Memory B cell (primary cell): Measurements from ENCODE around the gene MEIS3.
"Not testable (repeated sequence)": the region's sequence is repeated elsewhere in the genome, so short reads cannot be mapped to it uniquely, and the experiment has no call there.

Experiments used
- ATAC-seq: fragments of 150-1000 bp; cut with Tn5 transposase; 2 replicates; pipeline ENCODE4 v1.10.0; 2021; ENCODE audit warnings: low read depth, mild to moderate bottlenecking, moderate library complexity
- DNase-seq, 2 donors: peaks; one replicate each; pipeline ENCODE4 v3.0.0; 2022; ENCODE audit warnings: low spot score in 2 of 2
- H3K27ac Mint-ChIP-seq: one replicate; pipeline ENCODE4 v1.8.0; 2022; ENCODE audit warnings: mild to moderate bottlenecking, moderate library complexity, mixed read lengths
- H3K27me3 Mint-ChIP-seq: one replicate; pipeline ENCODE4 v1.8.0; 2022; ENCODE audit warnings: mixed read lengths
- H3K36me3 Mint-ChIP-seq: one replicate; pipeline ENCODE4 v1.8.0; 2022; ENCODE audit warnings: mild to moderate bottlenecking, mixed read lengths
- H3K4me1 Mint-ChIP-seq: one replicate; pipeline ENCODE4 v1.8.0; 2022; ENCODE audit warnings: mixed read lengths
- H3K4me3 Mint-ChIP-seq: one replicate; pipeline ENCODE4 v1.8.0; 2022; ENCODE audit warnings: mild to moderate bottlenecking, moderate library complexity, mixed read lengths
- H3K9me3 Mint-ChIP-seq: one replicate; pipeline ENCODE4 v1.8.0; 2022; ENCODE audit warnings: mixed read lengths

The MEIS3 gene

DNA sequence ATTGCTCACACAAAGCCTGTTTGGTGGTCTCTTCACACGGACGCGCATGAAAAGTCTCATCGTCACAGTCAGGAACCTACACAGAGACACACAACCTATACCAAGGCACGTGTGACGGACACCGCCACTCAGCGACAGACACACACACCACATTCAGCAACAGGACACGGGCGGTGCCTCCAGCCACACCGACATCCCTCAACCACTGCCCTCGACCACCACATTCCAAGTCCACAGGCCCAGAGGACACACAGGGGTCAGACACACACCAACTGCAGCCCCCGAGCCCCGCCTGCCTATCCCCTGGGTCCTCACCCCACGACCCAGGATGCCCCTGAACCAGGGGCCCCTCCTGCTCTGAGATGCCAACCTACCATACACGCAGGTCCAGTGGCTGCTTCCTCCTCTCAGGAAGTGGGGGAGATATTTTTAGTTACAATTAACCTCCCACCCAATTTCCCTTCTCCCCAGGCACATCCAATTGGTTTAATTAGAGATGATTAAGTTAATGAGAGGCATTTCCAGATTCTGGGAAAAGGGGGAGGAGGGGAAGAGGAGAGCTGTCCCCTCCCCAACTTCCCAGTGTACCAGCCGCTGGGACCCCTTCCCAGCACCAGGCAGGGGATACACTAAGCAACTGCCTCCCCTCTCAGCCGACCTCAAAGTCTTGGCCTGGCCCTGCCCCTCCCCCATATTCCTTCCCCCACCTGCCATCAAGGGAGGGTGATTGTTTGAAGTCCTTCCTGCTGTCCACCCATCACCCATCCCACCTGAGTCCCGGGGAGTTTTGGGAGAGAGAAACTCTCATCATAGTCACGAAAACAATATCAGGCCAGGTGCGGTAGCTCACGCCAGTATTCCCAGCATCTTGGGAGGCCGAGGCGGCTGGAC is 20.4 kb downstream of the MEIS3 start:
- Mint-ChIP-seq H3K9me3 (no peaks in the 10 kb centered on the region), H3K4me3 (no peak overlapping the region), H3K36me3 (no peaks in the 10 kb centered on the region), H3K27ac (no peak overlapping the region), H3K27me3 (peaks cover 34% of the 10 kb centered on the region), H3K4me1 (no peaks in the 10 kb centered on the region)
- no peak for DNase-seq
- no peak for ATAC-seq

DNA sequence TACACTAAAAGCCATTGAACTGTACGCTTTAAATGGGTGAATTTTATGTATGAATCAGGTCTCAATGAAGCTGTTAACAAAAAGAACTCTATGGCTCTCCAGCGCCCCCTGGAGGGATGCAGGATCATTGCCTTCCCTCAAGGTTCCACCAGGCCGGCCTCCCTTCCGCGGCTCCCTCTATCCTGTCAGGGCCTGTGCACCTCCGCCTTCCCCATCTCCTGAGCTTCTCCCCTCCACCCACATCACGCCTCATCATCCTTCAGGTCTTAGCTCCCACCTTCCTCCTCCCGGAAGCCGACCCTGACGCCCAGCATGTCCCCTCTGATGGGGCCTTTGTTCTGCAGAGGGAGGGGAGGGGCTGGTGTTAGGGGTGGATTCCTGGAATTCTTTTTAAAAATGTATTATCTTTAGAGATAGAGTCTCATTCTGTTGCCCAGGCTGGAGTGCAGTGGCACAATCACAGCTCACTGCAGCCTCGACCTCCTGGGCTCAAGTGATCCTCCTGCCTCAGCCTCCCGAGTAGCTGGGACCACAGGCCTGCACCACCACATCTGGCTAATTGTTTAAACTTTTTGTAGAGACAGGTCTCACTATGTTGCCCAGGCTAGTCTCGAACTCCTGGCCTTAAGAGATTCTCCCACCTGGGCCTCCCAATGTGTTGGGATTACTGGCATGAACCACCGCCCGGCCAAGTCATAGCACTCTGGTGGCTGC is 27.7 kb downstream of the MEIS3 start:
- no peaks in the 10 kb centered on the region for H3K9me3 Mint-ChIP-seq

GRCh38 chr19:47390533-47391488 is 28.5 kb downstream of the MEIS3 start:
- peak; percentile 50 for ATAC-seq
- Mint-ChIP-seq H3K27ac (no peak overlapping the region), H3K4me3 (no peak overlapping the region), H3K36me3 (no peaks in the 10 kb centered on the region), H3K4me1 (peaks cover 6% of the 10 kb centered on the region), H3K9me3 (no peaks in the 10 kb centered on the region), H3K27me3 (peaks cover 18% of the 10 kb centered on the region)
- DNase-seq: no peak

More for the DNA sequence above, 27.7 kb downstream of the MEIS3 start:
- Mint-ChIP-seq H3K27ac (no peak overlapping the region), H3K36me3 (no peaks in the 10 kb centered on the region), H3K4me3 (no peak overlapping the region), H3K4me1 (peaks cover 6% of the 10 kb centered on the region), H3K27me3 (peaks cover 21% of the 10 kb centered on the region)
- DNase-seq (peak; percentile 78 to 86), ATAC-seq (peak; percentile 91)

- peaks cover 6% of the 10 kb centered on the region for H3K4me1 Mint-ChIP-seq
- H3K27me3 Mint-ChIP-seq: peaks cover 12% of the 10 kb centered on the region
- DNase-seq (no peak), ATAC-seq (no peak)
- H3K36me3 Mint-ChIP-seq: no peaks in the 10 kb centered on the region
- H3K9me3 Mint-ChIP-seq: no peaks in the 10 kb centered on the region
- no peak overlapping the region for H3K4me3 Mint-ChIP-seq
- H3K27ac Mint-ChIP-seq: no peak overlapping the region
Observed at GRCh38 chr19:47389150-47389556, 30.2 kb downstream of the MEIS3 start.

- peaks cover 10% of the 10 kb centered on the region for H3K27me3 Mint-ChIP-seq
- H3K4me3 Mint-ChIP-seq, H3K4me1 Mint-ChIP-seq, ATAC-seq, H3K9me3 Mint-ChIP-seq, DNase-seq, H3K36me3 Mint-ChIP-seq, H3K27ac Mint-ChIP-seq: not testable (repeated sequence)
Observed at GRCh38 chr19:47388721-47389120, 30.6 kb downstream of the MEIS3 start.

DNA sequence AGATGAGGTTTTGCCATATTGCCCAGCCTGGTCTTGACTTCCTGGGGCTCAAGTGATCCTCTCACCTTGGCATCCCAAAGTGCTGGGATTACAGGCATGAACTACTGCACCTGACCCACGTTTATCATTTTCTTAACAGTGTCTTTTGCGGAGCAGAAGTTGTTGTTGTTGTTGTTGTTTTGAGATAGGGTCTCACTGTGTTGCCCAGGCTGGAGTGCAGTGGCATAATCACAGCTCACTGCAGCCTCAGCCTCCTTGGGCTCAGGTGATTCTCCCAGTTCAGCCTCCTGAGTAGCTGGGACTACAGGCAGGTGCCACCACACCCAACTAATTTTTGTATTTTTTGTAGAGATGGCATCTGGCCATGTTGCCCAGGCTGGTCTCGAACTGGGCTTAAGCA is 31.7 kb downstream of the MEIS3 start:
- not testable (repeated sequence) for H3K27ac Mint-ChIP-seq, ATAC-seq, H3K4me3 Mint-ChIP-seq, H3K36me3 Mint-ChIP-seq, DNase-seq, H3K27me3 Mint-ChIP-seq, H3K9me3 Mint-ChIP-seq
- H3K4me1 Mint-ChIP-seq: peaks cover 12% of the 10 kb centered on the region

DNA sequence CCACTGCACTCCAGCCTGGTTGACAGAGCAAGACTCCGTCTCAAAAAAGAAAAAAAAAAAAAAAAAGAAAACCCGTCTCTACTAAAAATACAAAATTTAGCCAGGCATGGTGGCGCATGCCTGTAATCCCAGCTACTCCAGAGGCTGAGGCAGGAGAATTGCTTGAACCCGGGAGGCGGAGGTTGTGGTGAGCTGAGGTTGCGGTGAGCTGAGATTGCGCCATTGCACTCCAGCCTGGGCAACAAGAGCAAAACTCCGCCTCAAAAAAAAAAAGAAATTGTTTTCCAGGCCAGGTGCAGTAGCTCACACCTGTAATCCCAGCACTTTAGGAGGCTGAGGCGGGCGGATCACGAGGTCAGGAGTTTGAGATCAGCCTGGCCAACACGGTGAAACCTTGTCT is 32.7 kb downstream of the MEIS3 start:
- not testable (repeated sequence) for H3K27ac Mint-ChIP-seq, H3K36me3 Mint-ChIP-seq, H3K4me3 Mint-ChIP-seq, DNase-seq, ATAC-seq, H3K27me3 Mint-ChIP-seq, H3K9me3 Mint-ChIP-seq
- peaks cover 18% of the 10 kb centered on the region for H3K4me1 Mint-ChIP-seq

GRCh38 chr19:47384533-47384932 is 34.8 kb downstream of the MEIS3 start:
- peaks cover 16% of the 10 kb centered on the region for H3K4me1 Mint-ChIP-seq
- H3K27me3 Mint-ChIP-seq, H3K27ac Mint-ChIP-seq, DNase-seq, H3K9me3 Mint-ChIP-seq, ATAC-seq, H3K4me3 Mint-ChIP-seq: not testable (repeated sequence)
- H3K36me3 Mint-ChIP-seq: peaks cover 21% of the 10 kb centered on the region

DNA sequence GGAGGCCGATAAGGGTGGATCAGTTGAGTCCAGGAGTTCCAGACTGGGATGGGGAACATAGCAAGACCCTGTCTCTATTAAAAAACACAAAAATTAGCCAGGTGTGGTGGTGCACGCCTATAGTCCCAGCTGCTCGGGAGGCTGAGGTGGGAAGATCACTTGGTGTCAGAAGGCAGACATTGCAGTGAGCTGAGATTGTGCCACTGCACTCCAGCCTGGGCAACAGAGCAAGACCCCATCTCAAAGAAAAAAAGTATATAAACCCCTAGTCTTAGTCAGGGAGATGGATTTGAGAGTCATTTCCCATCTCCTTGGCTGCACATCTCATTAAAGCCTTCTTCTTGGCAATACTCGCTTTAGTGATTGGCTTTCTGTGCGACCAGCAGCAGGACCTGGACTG is 35.4 kb downstream of the MEIS3 start:
- Mint-ChIP-seq H3K4me1 (peaks cover 16% of the 10 kb centered on the region), H3K36me3 (peaks cover 26% of the 10 kb centered on the region)
- not testable (repeated sequence) for DNase-seq, H3K9me3 Mint-ChIP-seq, H3K27me3 Mint-ChIP-seq, H3K4me3 Mint-ChIP-seq, ATAC-seq, H3K27ac Mint-ChIP-seq

- Mint-ChIP-seq H3K27ac (peak overlapping the region; percentile 19), H3K4me3 (peak overlapping the region; percentile 1), H3K36me3 (peaks cover 28% of the 10 kb centered on the region), H3K9me3 (peaks cover 3% of the 10 kb centered on the region), H3K27me3 (no peaks in the 10 kb centered on the region), H3K4me1 (peaks cover 16% of the 10 kb centered on the region)
- ATAC-seq: peak; percentile 77
- DNase-seq: no peak
Observed at GRCh38 chr19:47381653-47382279, 37.6 kb downstream of the MEIS3 start.

GRCh38 chr19:47381121-47381520 is 38.2 kb downstream of the MEIS3 start:
- DNase-seq (no peak), ATAC-seq (no peak)
- H3K9me3 Mint-ChIP-seq: peaks cover 3% of the 10 kb centered on the region
- H3K27ac Mint-ChIP-seq: peak overlapping the region; percentile 19
- peaks cover 29% of the 10 kb centered on the region for H3K36me3 Mint-ChIP-seq
- H3K4me3 Mint-ChIP-seq: no peak overlapping the region
- peaks cover 16% of the 10 kb centered on the region for H3K4me1 Mint-ChIP-seq
- H3K27me3 Mint-ChIP-seq: no peaks in the 10 kb centered on the region

DNA sequence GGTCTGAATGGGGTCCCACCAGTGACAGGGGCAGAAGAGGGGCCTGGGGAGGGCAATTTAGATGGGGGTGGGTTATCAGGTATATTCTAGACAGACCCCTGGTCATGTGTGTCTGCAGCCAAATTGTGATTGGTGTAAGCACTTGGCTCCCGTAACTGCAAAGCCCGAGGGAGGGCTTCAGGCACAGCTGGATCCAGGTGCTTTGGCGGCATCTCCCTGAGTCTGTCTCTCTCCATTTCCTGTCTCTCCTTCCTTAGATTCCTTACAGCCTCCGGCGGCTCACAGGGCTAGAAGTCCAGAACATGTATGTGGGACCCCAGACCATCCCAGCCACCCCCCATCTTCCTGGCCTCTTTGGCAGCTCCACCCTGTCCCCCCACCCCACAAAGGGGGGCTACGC is 38.8 kb downstream of the MEIS3 start:
- no peak overlapping the region for H3K27ac Mint-ChIP-seq
- H3K27me3 Mint-ChIP-seq: no peaks in the 10 kb centered on the region
- peaks cover 16% of the 10 kb centered on the region for H3K4me1 Mint-ChIP-seq
- peaks cover 3% of the 10 kb centered on the region for H3K9me3 Mint-ChIP-seq
- no peak for DNase-seq
- ATAC-seq: no peak
- no peak overlapping the region for H3K4me3 Mint-ChIP-seq
- H3K36me3 Mint-ChIP-seq: peaks cover 30% of the 10 kb centered on the region

DNA sequence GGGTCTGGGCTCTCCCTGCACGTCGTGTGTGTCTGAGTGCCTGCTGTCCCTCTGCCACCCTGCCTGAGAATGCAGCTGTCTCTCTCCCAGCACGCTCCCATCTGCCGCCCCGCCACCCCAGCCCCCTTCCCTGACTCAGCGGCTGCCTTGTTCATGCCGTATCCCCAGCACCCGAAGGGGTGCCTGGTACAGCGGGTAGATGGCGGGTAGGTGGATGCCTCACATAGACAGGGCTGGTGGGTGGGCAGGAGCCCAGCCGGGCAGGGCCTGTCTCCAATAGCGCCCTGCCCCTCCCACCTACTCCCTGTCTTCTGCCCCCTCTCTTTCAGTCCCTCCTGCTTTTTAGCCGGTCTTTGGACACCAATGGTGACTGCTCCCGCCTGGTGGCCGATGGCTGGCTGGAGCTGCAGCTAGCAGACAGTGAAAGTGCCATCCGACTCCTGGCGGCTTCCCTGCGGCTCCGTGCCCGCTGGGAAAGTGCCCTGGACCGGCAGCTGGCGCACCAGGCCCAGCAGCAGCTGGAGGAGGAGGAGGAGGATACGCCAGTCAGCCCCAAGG is 39.9 kb downstream of the MEIS3 start:
- peaks cover 30% of the 10 kb centered on the region for H3K36me3 Mint-ChIP-seq
- no peak for DNase-seq
- H3K27ac Mint-ChIP-seq: no peak overlapping the region
- H3K9me3 Mint-ChIP-seq: peaks cover 3% of the 10 kb centered on the region
- ATAC-seq: no peak
- H3K4me1 Mint-ChIP-seq: peaks cover 16% of the 10 kb centered on the region
- no peak overlapping the region for H3K4me3 Mint-ChIP-seq
- no peaks in the 10 kb centered on the region for H3K27me3 Mint-ChIP-seq
